IMR-90 (cell line): Measurements from ENCODE around the gene PITPNM1. TPM values are rescaled to one million over a fixed set of nuclear protein-coding genes. Genes with fewer than 3 reads are reported as not detected.

ENCODE experiments used
- ATAC-seq: fragments of 200-7000 bp; cut with Tn5 transposase; 2 replicates; pipeline ENCODE4 v1.9.1; 2020; ENCODE audit warnings: low read depth, mild to moderate bottlenecking, moderate library complexity
- BruUV-seq: library from RNA; stranded (reverse); fragments of 400-500 nt; replicated peaks from 2 replicates; lab custom pipeline; 2021; lab: Mats Ljungman, UMichigan
- CTCF ChIA-PET: fragments of 300-600 bp; formaldehyde crosslinking; extraction: SDS; loops from one replicate; lab custom pipeline; 2021; ENCODE audit warnings: antibody characterized with exemption; lab: Yijun Ruan, JAX
- POLR2A ChIA-PET: fragments of 300-600 bp; sonication (Branson Sonifier 250); formaldehyde crosslinking; loops from one replicate; lab custom pipeline; 2022; ENCODE audit warnings: antibody characterized with exemption; ENCODE audit not compliant: unreplicated experiment; lab: Charles Lee
- DNase-seq: peaks from one replicate; pipeline ENCODE4 v3.0.0; 2013
- H2AFZ ChIP-seq: replicated peaks from 2 replicates; pipeline ENCODE3; 2013; ENCODE audit warnings: low read length, mild to moderate bottlenecking; ENCODE audit not compliant: poor library complexity
- H2AK5ac ChIP-seq: 2 replicates; pipeline ENCODE4 v1.6.1; 2013; ENCODE audit warnings: low read depth, low read length, inconsistent platforms
- H2AK9ac ChIP-seq: replicated peaks from 2 replicates; pipeline ENCODE3; 2013; ENCODE audit warnings: mild to moderate bottlenecking, low read depth, low read length, moderate library complexity; ENCODE audit not compliant: poor library complexity
- H2BK120ac ChIP-seq: 2 replicates; pipeline ENCODE4 v1.6.1; 2013; ENCODE audit warnings: low read depth, low read length, inconsistent platforms
- H2BK15ac ChIP-seq: 3 replicates; pipeline ENCODE4 v1.6.1; 2013; ENCODE audit warnings: low read depth, low read length, inconsistent platforms
- H2BK20ac ChIP-seq: 2 replicates; pipeline ENCODE4 v1.6.1; 2013; ENCODE audit warnings: low read depth, mild to moderate bottlenecking, inconsistent platforms, low read length, moderate library complexity
- H2BK5ac ChIP-seq: 2 replicates; pipeline ENCODE4 v1.6.1; 2013; ENCODE audit warnings: mild to moderate bottlenecking, low read depth, low read length, inconsistent platforms; ENCODE audit not compliant: poor library complexity, severe bottlenecking
- H3K14ac ChIP-seq: replicated peaks from 2 replicates; pipeline ENCODE4 v1.6.1; 2013; ENCODE audit warnings: low read depth, low read length, inconsistent platforms
- H3K18ac ChIP-seq: 2 replicates; pipeline ENCODE4 v1.6.1; 2013; ENCODE audit warnings: low read depth, low read length, control low read depth
- H3K23ac ChIP-seq: 2 replicates; pipeline ENCODE4 v1.6.1; 2013; ENCODE audit warnings: low read depth, low read length, inconsistent platforms
- H3K27ac ChIP-seq: 2 replicates; pipeline ENCODE4 v1.5.1; 2013; ENCODE audit warnings: mild to moderate bottlenecking, control low read depth, low read length; ENCODE audit not compliant: insufficient read depth
- H3K27me3 ChIP-seq: 2 replicates; pipeline ENCODE4 v1.6.1; 2013; ENCODE audit warnings: low read length; ENCODE audit not compliant: control insufficient read depth, insufficient read depth
- H3K36me3 ChIP-seq: 2 replicates; pipeline ENCODE4 v1.6.1; 2013; ENCODE audit warnings: low read length, mixed read lengths; ENCODE audit not compliant: control insufficient read depth, insufficient read depth
- H3K4ac ChIP-seq: 2 replicates; pipeline ENCODE4 v1.6.1; 2013; ENCODE audit warnings: low read depth, low read length, inconsistent platforms
- H3K4me1 ChIP-seq: 2 replicates; pipeline ENCODE4 v1.6.1; 2013; ENCODE audit warnings: low read length, mixed read lengths; ENCODE audit not compliant: control insufficient read depth, insufficient read depth
- H3K4me2 ChIP-seq: 2 replicates; pipeline ENCODE4 v1.6.1; 2013; ENCODE audit warnings: low read depth, mild to moderate bottlenecking, control low read depth, low read length, moderate library complexity
- H3K4me3 ChIP-seq: 2 replicates; pipeline ENCODE4 v1.5.1; 2013; ENCODE audit warnings: low read depth, mild to moderate bottlenecking, control low read depth, low read length, moderate library complexity; ENCODE audit not compliant: insufficient read depth
- H3K56ac ChIP-seq: 2 replicates; pipeline ENCODE4 v1.6.1; 2013; ENCODE audit warnings: low read length, inconsistent platforms; ENCODE audit not compliant: insufficient read depth; ENCODE audit errors: extremely low read depth
- H3K79me1 ChIP-seq, 2 experiments: 2 replicates each; pipeline ENCODE4 v1.6.1; 2013; ENCODE audit warnings: low read length in 2 of 2, inconsistent platforms in 1 of 2, low read depth in 1 of 2
- H3K9ac ChIP-seq: 2 replicates; pipeline ENCODE4 v1.6.1; 2013; ENCODE audit warnings: low read depth, low read length, control low read depth
- H3K9me1 ChIP-seq: 2 replicates; pipeline ENCODE4 v1.6.1; 2013; ENCODE audit warnings: low read length, inconsistent platforms; ENCODE audit not compliant: insufficient read depth
- H3K9me3 ChIP-seq: 2 replicates; pipeline ENCODE4 v1.6.1; 2013; ENCODE audit warnings: low read length; ENCODE audit not compliant: control insufficient read depth, insufficient read depth
- H4K20me1 ChIP-seq: 2 replicates; pipeline ENCODE4 v1.6.1; 2013; ENCODE audit warnings: low read length, inconsistent platforms; ENCODE audit not compliant: insufficient read depth
- H4K5ac ChIP-seq: 2 replicates; pipeline ENCODE4 v1.6.1; 2013; ENCODE audit warnings: mild to moderate bottlenecking, low read depth, low read length, control low read depth
- H4K8ac ChIP-seq, 2 experiments: 2 replicates each; pipeline ENCODE4 v1.6.1; 2013; ENCODE audit warnings: low read depth in 2 of 2, low read length in 2 of 2, control low read depth in 1 of 2, inconsistent platforms in 1 of 2
- H4K91ac ChIP-seq: 2 replicates; pipeline ENCODE4 v1.6.1; 2013; ENCODE audit warnings: low read depth, low read length, inconsistent platforms; ENCODE audit not compliant: insufficient read depth
- BHLHE40 ChIP-seq: fragments of 150-350 bp; IDR thresholded peaks from 2 replicates; pipeline ENCODE4 v1.6.1; 2016; ENCODE audit warnings: mild to moderate bottlenecking, low read depth, low read length
- CEBPB ChIP-seq: IDR thresholded peaks from 2 replicates; pipeline ENCODE4 v1.6.1; 2012; ENCODE audit warnings: low read depth, low read length, improper control_type of control experiment
- CHD1 ChIP-seq: IDR thresholded peaks from 2 replicates; pipeline ENCODE4 v1.6.1; 2012; ENCODE audit warnings: low read depth, low read length, improper control_type of control experiment
- CTCF ChIP-seq: conservative IDR thresholded peaks from 2 replicates; pipeline ENCODE4 v1.5.1; 2012; ENCODE audit warnings: mild to moderate bottlenecking, low read depth, low read length, improper control_type of control experiment
- ELK1 ChIP-seq: fragments of 150-350 bp; IDR thresholded peaks from 2 replicates; pipeline ENCODE4 v1.6.1; 2016; ENCODE audit warnings: low read depth, mild to moderate bottlenecking, low read length, moderate library complexity, borderline replicate concordance
- FOS ChIP-seq: fragments of 150-350 bp; IDR thresholded peaks from 2 replicates; pipeline ENCODE4 v1.6.1; 2016; ENCODE audit warnings: low read depth, low read length
- MAFK ChIP-seq: IDR thresholded peaks from 2 replicates; pipeline ENCODE4 v1.6.1; 2012; ENCODE audit warnings: low read depth, low read length, improper control_type of control experiment
- MAZ ChIP-seq: IDR thresholded peaks from 2 replicates; pipeline ENCODE4 v1.6.1; 2012; ENCODE audit warnings: low read depth, mild to moderate bottlenecking, low read length, improper control_type of control experiment, moderate library complexity, borderline replicate concordance
- MXI1 ChIP-seq: IDR thresholded peaks from 2 replicates; pipeline ENCODE4 v1.6.1; 2012; ENCODE audit warnings: low read depth, mild to moderate bottlenecking, low read length, moderate library complexity, borderline replicate concordance
- NFE2L2 ChIP-seq: fragments of 150-350 bp; IDR thresholded peaks from 2 replicates; pipeline ENCODE4 v1.6.1; 2016; ENCODE audit warnings: low read depth, mild to moderate bottlenecking, low read length
- POLR2A ChIP-seq: IDR thresholded peaks from 2 replicates; pipeline ENCODE4 v1.6.1; 2012; ENCODE audit warnings: mild to moderate bottlenecking, low read depth, low read length
- RAD21 ChIP-seq: IDR thresholded peaks from 2 replicates; pipeline ENCODE4 v1.6.1; 2012; ENCODE audit warnings: low read length, improper control_type of control experiment
- RCOR1 ChIP-seq: IDR thresholded peaks from 2 replicates; pipeline ENCODE4 v1.6.1; 2012; ENCODE audit warnings: mild to moderate bottlenecking, low read length, improper control_type of control experiment; ENCODE audit not compliant: insufficient replicate concordance
- RFX5 ChIP-seq: IDR thresholded peaks from 2 replicates; pipeline ENCODE4 v1.8.0; 2012; ENCODE audit warnings: low read depth, mild to moderate bottlenecking, low read length, moderate library complexity
- SMC3 ChIP-seq: fragments of 150-350 bp; IDR thresholded peaks from 2 replicates; pipeline ENCODE4 v1.6.1; 2016; ENCODE audit warnings: low read depth, mild to moderate bottlenecking, antibody characterized with exemption, low read length, moderate library complexity
- WGBS, 2 experiments: methylation state at CpG; one replicate each; pipeline versions ENCODE4 v1.1.5 to v1.1.7; 2013; ENCODE audit warnings: missing lambda C conversion rate in 2 of 2; ENCODE audit not compliant: insufficient read length in 1 of 2; ENCODE audit errors: extremely low coverage in 2 of 2; 5-methylcytosine and 5-hydroxymethylcytosine counted together
- dilution Hi-C: fragments of 300-500 bp; cut with HindIII; formaldehyde crosslinking; loops from one replicate; pipeline ENCODE4 v1.14.3; 2018; ENCODE audit warnings: low sequenced_read_pairs; ENCODE audit not compliant: unreplicated experiment
- in situ Hi-C: fragments of 300-500 bp; cut with MboI; formaldehyde crosslinking; loops from 3 replicates; pipeline ENCODE4 v1.14.3; 2019; ENCODE audit warnings: low sequenced_read_pairs, inconsistent platforms, mixed read lengths
- intact Hi-C: fragments of 100-400 bp; cut with micrococcal nuclease; formaldehyde crosslinking; loops from 2 replicates; pipeline ENCODE4 v1.10.0; 2022
- polyA plus RNA-seq, 3 experiments: library from polyadenylated mRNA; depleted of rRNA; stranded (reverse); fragments of >200 nt; gene quantifications; 2 replicates each; pipeline ENCODE4 v1.2.3, GENCODE V29; 2012; ENCODE audit warnings: low replicate concordance in 1 of 3
- total RNA-seq: library from RNA; depleted of rRNA; stranded (reverse); fragments of >200 nt; gene quantifications from 2 replicates; pipeline ENCODE4 v1.2.3, GENCODE V29; 2012

Gene PITPNM1
- total and polyA plus RNA-seq, 2 of the 4 experiments (the other 2 are of a cell fraction) = 5.0 to 15.4 TPM

- peaks cover 12% of the 10 kb centered on the region for H3K9me1 ChIP-seq
- in situ Hi-C loops = no loop called here
- peak within 1 kb of the TSS; percentile 79 for H3K9ac ChIP-seq
- peak within 1 kb of the TSS; percentile 16 for H3K18ac ChIP-seq
- 0% methylated on average over 32 of the region's 76 CpGs; no CpG with 5 or more reads in 1 of the 2 experiments for WGBS, 2 experiments
- H3K27ac ChIP-seq = peak within 1 kb of the TSS; percentile 78
- ATAC-seq (peak; percentile 96), DNase-seq (peak; percentile 87)
- peak within 1 kb of the TSS; percentile 61 for H2BK120ac ChIP-seq
- peak within 1 kb of the TSS; percentile 95 for H3K23ac ChIP-seq
- H2BK20ac ChIP-seq = no peak within 1 kb of the TSS; the same call in 1 of the 2 replicates
- H3K4me3 ChIP-seq = peak within 1 kb of the TSS; percentile 87
- H2AK5ac ChIP-seq = peak within 1 kb of the TSS; percentile 87
- peak within 1 kb of the TSS; percentile 99 for H2AK9ac ChIP-seq
- no peaks in the 10 kb centered on the region for H4K20me1 ChIP-seq
- H3K56ac ChIP-seq = peak within 1 kb of the TSS; percentile 52
- dilution Hi-C loops = no loop called here
- H3K36me3 ChIP-seq = peaks cover 2% of the 10 kb centered on the region; the same call in 1 of the 2 replicates
- H4K5ac ChIP-seq = peak within 1 kb of the TSS; percentile 60
- H3K4ac ChIP-seq = peak within 1 kb of the TSS; percentile 94
- peak within 1 kb of the TSS; percentile 66 for H2BK5ac ChIP-seq
- H3K4me2 ChIP-seq = peak within 1 kb of the TSS; percentile 94
- peak within 1 kb of the TSS; percentile 100 for H2AFZ ChIP-seq
- peak within 1 kb of the TSS; percentile 98 for H3K14ac ChIP-seq
- H3K9me3 ChIP-seq = no peaks in the 10 kb centered on the region
- CTCF ChIA-PET = interaction anchor here (0.7 to 1.5 kb wide), 2 partner anchors 67 to 117 kb away, joined by 3 read pairs; partner anchors contain the start of gene PPP1CA
- H4K8ac ChIP-seq = peak within 1 kb of the TSS; percentile 100
- H4K91ac ChIP-seq = peak within 1 kb of the TSS; percentile 93
- POLR2A ChIA-PET = interaction anchor here (0.6 to 1.3 kb wide), 2 partner anchors 26 to 68 kb away, joined by 4 to 6 read pairs; partner anchors contain the start of genes CORO1B and PPP1CA
- intact Hi-C loops = loop anchor here (1.0 kb wide), 1 partner anchor 26 kb away; the partner anchor contains the start of gene CORO1B
- H3K79me1 ChIP-seq = peaks cover 4 to 24% of the 10 kb centered on the region in 2 experiments; a peak in 2 of 4 replicates
- peaks cover 7% of the 10 kb centered on the region for H3K4me1 ChIP-seq
- peaks cover 3% of the 10 kb centered on the region; the same call in 1 of the 2 replicates for H3K27me3 ChIP-seq
- no TSS peak for BruUV-seq
- H2BK15ac ChIP-seq = no peak within 1 kb of the TSS
- TF ChIP-seq MXI1 = peak; percentile 76; the same call in 1 of the 2 replicates
- TF ChIP-seq NFE2L2 = no peak
- no peak for TF ChIP-seq RFX5
- TF ChIP-seq BHLHE40 = peak; percentile 78; the same call in 1 of the 2 replicates
- TF ChIP-seq POLR2A = peak; percentile 79
- TF ChIP-seq FOS = no peak
- no peak for TF ChIP-seq RCOR1
- peak; percentile 56 for TF ChIP-seq CTCF
- TF ChIP-seq MAFK = no peak
- TF ChIP-seq SMC3 = peak; percentile 53; the same call in 1 of the 2 replicates
- TF ChIP-seq CHD1 = no peak
- peak; percentile 88; the same call in 1 of the 2 replicates for TF ChIP-seq MAZ
- TF ChIP-seq CEBPB = no peak
- peak; percentile 54 for TF ChIP-seq RAD21
- TF ChIP-seq ELK1 = no peak
Measured at GRCh38 chr11:67468759-67469507, 36.2 kb downstream of the PITPNM1 start, which contains the start of gene TMEM134. TMEM134 (minus strand) TSS chr11:67469251; CDS start chr11:67469192, 59 bp downstream.
